Measurements from ENCODE around the gene CYB561D2.
A peak's percentile ranks its signal among the peaks of the same experiment; 100 is the strongest.

The CYB561D2 gene

DNA sequence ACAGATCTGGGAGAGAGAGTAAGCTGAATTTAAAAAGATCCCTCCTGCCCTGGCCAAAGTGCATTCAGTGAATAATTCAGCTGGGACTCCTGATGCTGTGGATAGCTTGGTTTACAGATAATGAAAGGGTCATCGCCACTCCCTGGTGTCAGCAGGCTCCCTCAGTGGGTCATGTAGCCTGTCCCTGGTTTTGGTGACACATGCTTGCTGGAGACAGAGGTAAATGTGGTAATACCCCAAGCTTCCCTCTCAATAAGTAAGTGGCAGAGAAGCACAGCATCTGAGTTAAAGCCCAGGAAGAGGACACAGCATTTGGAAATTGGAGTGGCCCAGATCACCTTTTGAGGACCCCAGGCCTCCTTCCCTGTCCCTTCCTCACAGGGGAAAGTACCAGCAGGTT is 6.8 kb downstream of the CYB561D2 start:
- ATAC-seq = no peak
- TF ChIP-seq ISL1 (CRISPR knock-in tag; IDR thresholded peaks at IDR 0.05) = no peak
- TF ChIP-seq ZNF70 (CRISPR knock-in tag; IDR thresholded peaks at IDR 0.05) = no peak
- no peak for TF ChIP-seq ZC3H10 (CRISPR knock-in tag; IDR thresholded peaks at IDR 0.05)
- TF ChIP-seq GLIS3 (CRISPR knock-in tag; IDR thresholded peaks at IDR 0.05) = no peak
- no peak for TF ChIP-seq ZFP30 (CRISPR knock-in tag; IDR thresholded peaks at IDR 0.05)

DNA sequence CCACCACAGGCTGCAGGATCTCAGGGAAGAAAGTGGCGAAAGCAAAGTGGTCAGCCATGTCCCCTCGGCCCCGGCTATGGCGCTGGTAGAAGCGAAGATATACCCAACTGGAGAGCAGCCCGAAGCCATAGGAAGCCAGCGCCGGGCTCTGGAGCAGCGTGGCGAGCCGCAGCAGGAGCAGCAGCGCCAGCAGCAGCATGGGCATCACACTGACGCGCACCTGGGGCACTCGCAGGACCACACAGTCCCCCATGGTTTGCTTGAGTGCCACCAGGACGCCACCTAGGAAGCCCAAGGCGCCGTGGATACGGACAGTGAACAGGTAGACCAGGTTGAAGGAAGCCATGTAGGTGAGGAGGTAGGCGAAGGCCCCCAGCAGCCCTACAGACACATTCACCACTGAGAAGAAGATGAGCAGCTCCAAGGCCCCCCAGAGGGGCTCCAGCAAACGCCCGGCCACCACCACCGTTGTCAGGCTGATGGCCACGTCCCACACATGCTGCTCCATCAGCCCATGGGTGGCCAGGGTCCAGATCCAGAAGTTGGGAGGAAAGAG is 7.8 kb downstream of the CYB561D2 start:
- peak; percentile 5; the same call in 2 of the 3 replicates for ATAC-seq
- TF ChIP-seq ZNF565 (CRISPR knock-in tag; conservative IDR thresholded peaks at IDR 0.05; ENCODE audit: low read depth) (no peak), ARNTL (CRISPR knock-in tag; IDR thresholded peaks at IDR 0.05; ENCODE audit: borderline replicate concordance, low read depth) (no peak), TCF4 (CRISPR knock-in tag; IDR thresholded peaks at IDR 0.05; ENCODE audit: borderline replicate concordance) (no peak)

GRCh38 chr3:50358911-50359759 is 8.5 kb downstream of the CYB561D2 start, which contains the start of gene TMEM115:
Gene TMEM115 (minus strand): TSS chr3:50359521. CDS start chr3:50359063, 458 bp downstream.
- peak; percentile 98 for ATAC-seq
- no peak for TF ChIP-seq ZFP30 (CRISPR knock-in tag; IDR thresholded peaks at IDR 0.05)
- TF ChIP-seq CSDC2 (CRISPR knock-in tag; IDR thresholded peaks at IDR 0.05) = 0 out of 2 replicates have a peak, but pooled peaks have one; percentile 17
- TF ChIP-seq ZC3H10 (CRISPR knock-in tag; IDR thresholded peaks at IDR 0.05) = no peak
- TF ChIP-seq, protein P1, sequence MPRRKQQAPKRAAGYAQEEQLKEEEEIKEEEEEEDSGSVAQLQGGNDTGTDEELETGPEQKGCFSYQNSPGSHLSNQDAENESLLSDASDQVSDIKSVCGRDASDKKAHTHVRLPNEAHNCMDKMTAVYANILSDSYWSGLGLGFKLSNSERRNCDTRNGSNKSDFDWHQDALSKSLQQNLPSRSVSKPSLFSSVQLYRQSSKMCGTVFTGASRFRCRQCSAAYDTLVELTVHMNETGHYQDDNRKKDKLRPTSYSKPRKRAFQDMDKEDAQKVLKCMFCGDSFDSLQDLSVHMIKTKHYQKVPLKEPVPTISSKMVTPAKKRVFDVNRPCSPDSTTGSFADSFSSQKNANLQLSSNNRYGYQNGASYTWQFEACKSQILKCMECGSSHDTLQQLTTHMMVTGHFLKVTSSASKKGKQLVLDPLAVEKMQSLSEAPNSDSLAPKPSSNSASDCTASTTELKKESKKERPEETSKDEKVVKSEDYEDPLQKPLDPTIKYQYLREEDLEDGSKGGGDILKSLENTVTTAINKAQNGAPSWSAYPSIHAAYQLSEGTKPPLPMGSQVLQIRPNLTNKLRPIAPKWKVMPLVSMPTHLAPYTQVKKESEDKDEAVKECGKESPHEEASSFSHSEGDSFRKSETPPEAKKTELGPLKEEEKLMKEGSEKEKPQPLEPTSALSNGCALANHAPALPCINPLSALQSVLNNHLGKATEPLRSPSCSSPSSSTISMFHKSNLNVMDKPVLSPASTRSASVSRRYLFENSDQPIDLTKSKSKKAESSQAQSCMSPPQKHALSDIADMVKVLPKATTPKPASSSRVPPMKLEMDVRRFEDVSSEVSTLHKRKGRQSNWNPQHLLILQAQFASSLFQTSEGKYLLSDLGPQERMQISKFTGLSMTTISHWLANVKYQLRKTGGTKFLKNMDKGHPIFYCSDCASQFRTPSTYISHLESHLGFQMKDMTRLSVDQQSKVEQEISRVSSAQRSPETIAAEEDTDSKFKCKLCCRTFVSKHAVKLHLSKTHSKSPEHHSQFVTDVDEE (CRISPR knock-in tag; IDR thresholded peaks at IDR 0.05) = 0 out of 2 replicates have a peak, but pooled peaks have one; percentile 74

GRCh38 chr3:50359760-50360110 is 9.1 kb downstream of the CYB561D2 start:
- ATAC-seq = peak; percentile 10
- no peak for TF ChIP-seq ZNF8 (CRISPR knock-in tag; IDR thresholded peaks at IDR 0.05)
- TF ChIP-seq CSDC2 (CRISPR knock-in tag; IDR thresholded peaks at IDR 0.05) = no peak
- TF ChIP-seq ZFP30 (CRISPR knock-in tag; IDR thresholded peaks at IDR 0.05) = no peak

DNA sequence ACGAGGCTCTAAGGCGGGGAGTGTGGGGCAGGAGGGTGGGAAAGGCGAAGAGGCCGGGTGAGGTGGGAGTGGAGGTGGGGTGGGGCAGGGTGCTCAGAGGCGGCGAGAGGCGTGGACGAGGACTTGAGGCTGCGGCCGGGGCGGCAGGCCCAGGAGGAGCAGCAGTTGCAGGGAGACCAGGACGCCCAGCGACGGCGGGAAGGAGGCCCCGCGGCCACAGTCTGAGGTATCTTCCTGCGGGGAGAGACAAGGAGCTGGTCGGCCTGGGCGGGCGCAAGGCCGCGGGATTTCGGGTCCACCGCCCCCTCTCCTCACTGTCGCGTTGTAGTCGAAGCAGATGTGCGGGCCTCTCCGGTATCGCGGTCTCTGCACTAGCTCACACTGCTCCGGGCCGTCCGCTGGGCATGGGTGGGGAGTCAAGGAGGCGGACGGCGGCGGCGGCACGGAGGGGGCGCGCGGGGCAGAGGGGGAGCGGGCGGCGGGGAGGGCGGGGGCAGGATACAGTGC is 14.0 kb downstream of the CYB561D2 start:
- no peak for TF ChIP-seq TCF4 (CRISPR knock-in tag; IDR thresholded peaks at IDR 0.05; ENCODE audit: borderline replicate concordance)
- no peak for TF ChIP-seq PPARA (CRISPR knock-in tag; IDR thresholded peaks at IDR 0.05; ENCODE audit: borderline replicate concordance)
- no peak for TF ChIP-seq TOX (CRISPR knock-in tag; IDR thresholded peaks at IDR 0.05; ENCODE audit: borderline replicate concordance)
- no peak for TF ChIP-seq ISL1 (CRISPR knock-in tag; IDR thresholded peaks at IDR 0.05)
- no peak for TF ChIP-seq ZFP30 (CRISPR knock-in tag; IDR thresholded peaks at IDR 0.05)
- TF ChIP-seq, protein P2, sequence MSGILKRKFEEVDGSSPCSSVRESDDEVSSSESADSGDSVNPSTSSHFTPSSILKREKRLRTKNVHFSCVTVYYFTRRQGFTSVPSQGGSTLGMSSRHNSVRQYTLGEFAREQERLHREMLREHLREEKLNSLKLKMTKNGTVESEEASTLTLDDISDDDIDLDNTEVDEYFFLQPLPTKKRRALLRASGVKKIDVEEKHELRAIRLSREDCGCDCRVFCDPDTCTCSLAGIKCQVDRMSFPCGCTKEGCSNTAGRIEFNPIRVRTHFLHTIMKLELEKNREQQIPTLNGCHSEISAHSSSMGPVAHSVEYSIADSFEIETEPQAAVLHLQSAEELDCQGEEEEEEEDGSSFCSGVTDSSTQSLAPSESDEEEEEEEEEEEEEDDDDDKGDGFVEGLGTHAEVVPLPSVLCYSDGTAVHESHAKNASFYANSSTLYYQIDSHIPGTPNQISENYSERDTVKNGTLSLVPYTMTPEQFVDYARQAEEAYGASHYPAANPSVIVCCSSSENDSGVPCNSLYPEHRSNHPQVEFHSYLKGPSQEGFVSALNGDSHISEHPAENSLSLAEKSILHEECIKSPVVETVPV (CRISPR knock-in tag; IDR thresholded peaks at IDR 0.05) = no peak
- no peak for TF ChIP-seq GLIS3 (CRISPR knock-in tag; IDR thresholded peaks at IDR 0.05)
- ATAC-seq = no peak

DNA sequence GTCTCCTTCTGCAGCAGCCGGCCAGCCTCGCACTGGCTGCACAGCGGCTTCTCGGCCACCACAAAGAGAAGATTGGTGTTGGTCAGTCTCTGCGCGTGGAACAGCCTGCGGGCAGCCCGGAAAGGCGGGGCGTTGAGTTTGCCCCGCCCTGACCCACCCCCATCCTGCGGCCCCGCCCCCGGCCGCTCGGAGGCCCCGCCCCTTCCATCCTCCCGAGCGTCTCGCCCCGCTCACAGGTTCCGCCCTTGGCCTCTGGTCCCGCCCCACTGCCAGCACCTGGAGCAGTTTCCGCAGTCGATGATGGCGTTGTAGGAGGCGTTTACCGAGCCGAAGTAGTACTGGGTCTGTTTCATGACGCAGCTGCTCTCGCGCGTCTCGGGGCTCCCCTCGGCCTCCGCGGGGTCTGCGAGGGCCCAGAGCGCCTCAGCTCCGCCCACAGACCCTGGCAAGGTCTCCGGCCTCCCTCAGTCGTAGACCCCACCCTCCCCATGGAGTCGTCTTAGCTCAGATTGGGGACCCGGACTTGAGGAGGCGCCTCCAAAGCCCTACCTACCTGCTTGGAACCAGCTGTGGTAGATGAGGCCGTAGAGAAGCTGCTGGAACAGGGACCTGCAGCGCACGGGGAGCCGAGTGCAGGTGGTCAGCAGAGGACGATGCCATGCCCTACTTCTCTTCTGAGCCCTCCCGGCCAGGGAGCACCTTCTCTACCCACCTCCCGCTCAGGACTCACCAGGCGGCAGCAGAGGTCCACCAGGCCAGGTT is 14.6 kb downstream of the CYB561D2 start:
- no peak for ATAC-seq
- no peak for TF ChIP-seq BACH2 (CRISPR knock-in tag; IDR thresholded peaks at IDR 0.05; ENCODE audit: borderline replicate concordance)
- TF ChIP-seq, protein P3, sequence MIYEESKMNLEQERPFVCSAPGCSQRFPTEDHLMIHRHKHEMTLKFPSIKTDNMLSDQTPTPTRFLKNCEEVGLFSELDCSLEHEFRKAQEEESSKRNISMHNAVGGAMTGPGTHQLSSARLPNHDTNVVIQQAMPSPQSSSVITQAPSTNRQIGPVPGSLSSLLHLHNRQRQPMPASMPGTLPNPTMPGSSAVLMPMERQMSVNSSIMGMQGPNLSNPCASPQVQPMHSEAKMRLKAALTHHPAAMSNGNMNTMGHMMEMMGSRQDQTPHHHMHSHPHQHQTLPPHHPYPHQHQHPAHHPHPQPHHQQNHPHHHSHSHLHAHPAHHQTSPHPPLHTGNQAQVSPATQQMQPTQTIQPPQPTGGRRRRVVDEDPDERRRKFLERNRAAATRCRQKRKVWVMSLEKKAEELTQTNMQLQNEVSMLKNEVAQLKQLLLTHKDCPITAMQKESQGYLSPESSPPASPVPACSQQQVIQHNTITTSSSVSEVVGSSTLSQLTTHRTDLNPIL (CRISPR knock-in tag; IDR thresholded peaks at IDR 0.05; ENCODE audit: low read depth) = no peak
- no peak for TF ChIP-seq ESRRG (CRISPR knock-in tag; IDR thresholded peaks at IDR 0.05)
- no peak for TF ChIP-seq PPARA (CRISPR knock-in tag; IDR thresholded peaks at IDR 0.05; ENCODE audit: borderline replicate concordance)
